ENCODE results near the gene TMEM192.

Gene TMEM192

GRCh38 chr4:165055601-165056000 lies 57.1 kb downstream of the TMEM192 start:
- Histone ChIP-seq H4K20me1 (ENCODE audit: insufficient read depth, low read length) (no peaks in the 10 kb centered on the region), H3K79me2 (ENCODE audit: low read length) (no peaks in the 10 kb centered on the region), H3K4me2 (ENCODE audit: low read length) (no peak overlapping the region), H3K27ac (ENCODE audit: low read length) (no peak overlapping the region), H3K36me3 (replicated peaks; ENCODE audit: low read depth, low read length) (no peaks in the 10 kb centered on the region), H3K27me3 (ENCODE audit: low read depth, low read length) (no peaks in the 10 kb centered on the region), H3K9ac (ENCODE audit: low read length) (no peak overlapping the region), H3K4me3 (ENCODE audit: low read length) (no peak overlapping the region), H3K4me1 (ENCODE audit: low read length) (no peaks in the 10 kb centered on the region), H3K9me3 (ENCODE audit: insufficient read depth, low read length) (no peaks in the 10 kb centered on the region), H2AFZ (ENCODE audit: low read depth, low read length) (no peak overlapping the region)
- no peak for TF ChIP-seq EZH2phosphoT487 (IDR thresholded peaks at IDR 0.05; ENCODE audit: low read depth)
- TF ChIP-seq, protein P1, sequence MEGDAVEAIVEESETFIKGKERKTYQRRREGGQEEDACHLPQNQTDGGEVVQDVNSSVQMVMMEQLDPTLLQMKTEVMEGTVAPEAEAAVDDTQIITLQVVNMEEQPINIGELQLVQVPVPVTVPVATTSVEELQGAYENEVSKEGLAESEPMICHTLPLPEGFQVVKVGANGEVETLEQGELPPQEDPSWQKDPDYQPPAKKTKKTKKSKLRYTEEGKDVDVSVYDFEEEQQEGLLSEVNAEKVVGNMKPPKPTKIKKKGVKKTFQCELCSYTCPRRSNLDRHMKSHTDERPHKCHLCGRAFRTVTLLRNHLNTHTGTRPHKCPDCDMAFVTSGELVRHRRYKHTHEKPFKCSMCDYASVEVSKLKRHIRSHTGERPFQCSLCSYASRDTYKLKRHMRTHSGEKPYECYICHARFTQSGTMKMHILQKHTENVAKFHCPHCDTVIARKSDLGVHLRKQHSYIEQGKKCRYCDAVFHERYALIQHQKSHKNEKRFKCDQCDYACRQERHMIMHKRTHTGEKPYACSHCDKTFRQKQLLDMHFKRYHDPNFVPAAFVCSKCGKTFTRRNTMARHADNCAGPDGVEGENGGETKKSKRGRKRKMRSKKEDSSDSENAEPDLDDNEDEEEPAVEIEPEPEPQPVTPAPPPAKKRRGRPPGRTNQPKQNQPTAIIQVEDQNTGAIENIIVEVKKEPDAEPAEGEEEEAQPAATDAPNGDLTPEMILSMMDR (IDR thresholded peaks at IDR 0.05; ENCODE audit: low read depth, low read length): no peak

GRCh38 chr4:165053645-165054044 lies 59.0 kb downstream of the TMEM192 start, which contains the start of gene TRIM75:
TSS of gene TRIM75 (plus strand) at chr4:165053866. CDS start at chr4:165059148, 5,282 bp downstream.
- no peak for TF ChIP-seq EZH2phosphoT487 (IDR thresholded peaks at IDR 0.05; ENCODE audit: low read depth)
- TF ChIP-seq, protein P1 (IDR thresholded peaks at IDR 0.05; ENCODE audit: low read depth, low read length): no peak
- Histone ChIP-seq H3K4me3 (ENCODE audit: low read length) (no peak within 1 kb of the TSS), H3K79me2 (ENCODE audit: low read length) (no peaks in the 10 kb centered on the region), H4K20me1 (ENCODE audit: insufficient read depth, low read length) (no peaks in the 10 kb centered on the region), H3K27me3 (ENCODE audit: low read depth, low read length) (no peaks in the 10 kb centered on the region), H3K9ac (ENCODE audit: low read length) (no peak within 1 kb of the TSS), H3K36me3 (replicated peaks; ENCODE audit: low read depth, low read length) (no peaks in the 10 kb centered on the region), H3K9me3 (ENCODE audit: insufficient read depth, low read length) (no peaks in the 10 kb centered on the region), H3K27ac (ENCODE audit: low read length) (no peak within 1 kb of the TSS), H3K4me2 (ENCODE audit: low read length) (no peak within 1 kb of the TSS), H3K4me1 (ENCODE audit: low read length) (no peaks in the 10 kb centered on the region), H2AFZ (ENCODE audit: low read depth, low read length) (no peak within 1 kb of the TSS)

- Histone ChIP-seq H3K79me2 (ENCODE audit: low read length) (no peaks in the 10 kb centered on the region), H3K9ac (ENCODE audit: low read length) (no peak overlapping the region), H2AFZ (ENCODE audit: low read depth, low read length) (no peak overlapping the region), H4K20me1 (ENCODE audit: insufficient read depth, low read length) (no peaks in the 10 kb centered on the region), H3K9me3 (ENCODE audit: insufficient read depth, low read length) (no peaks in the 10 kb centered on the region), H3K4me3 (ENCODE audit: low read length) (no peak overlapping the region), H3K27ac (ENCODE audit: low read length) (no peak overlapping the region), H3K4me2 (ENCODE audit: low read length) (no peak overlapping the region), H3K4me1 (ENCODE audit: low read length) (no peaks in the 10 kb centered on the region), H3K36me3 (replicated peaks; ENCODE audit: low read depth, low read length) (no peaks in the 10 kb centered on the region), H3K27me3 (ENCODE audit: low read depth, low read length) (no peaks in the 10 kb centered on the region)
- no peak for TF ChIP-seq EZH2phosphoT487 (IDR thresholded peaks at IDR 0.05; ENCODE audit: low read depth)
- TF ChIP-seq, protein P1 (IDR thresholded peaks at IDR 0.05; ENCODE audit: low read depth, low read length): no peak
These were observed 60.0 kb downstream of the TMEM192 start for GRCh38 chr4:165052627-165053026.

- Histone ChIP-seq H3K9me3 (ENCODE audit: insufficient read depth, low read length) (no peaks in the 10 kb centered on the region), H4K20me1 (ENCODE audit: insufficient read depth, low read length) (no peaks in the 10 kb centered on the region), H3K4me1 (ENCODE audit: low read length) (no peaks in the 10 kb centered on the region), H3K27me3 (ENCODE audit: low read depth, low read length) (no peaks in the 10 kb centered on the region; the same call in 1 of the 2 replicates), H2AFZ (ENCODE audit: low read depth, low read length) (no peak overlapping the region), H3K27ac (ENCODE audit: low read length) (no peak overlapping the region), H3K36me3 (replicated peaks; ENCODE audit: low read depth, low read length) (no peaks in the 10 kb centered on the region), H3K4me3 (ENCODE audit: low read length) (no peak overlapping the region), H3K9ac (ENCODE audit: low read length) (no peak overlapping the region), H3K79me2 (ENCODE audit: low read length) (no peaks in the 10 kb centered on the region), H3K4me2 (ENCODE audit: low read length) (no peak overlapping the region)
- TF ChIP-seq, protein P1 (IDR thresholded peaks at IDR 0.05; ENCODE audit: low read depth, low read length): no peak
- no peak for TF ChIP-seq EZH2phosphoT487 (IDR thresholded peaks at IDR 0.05; ENCODE audit: low read depth)
These were observed 64.5 kb downstream of the TMEM192 start for GRCh38 chr4:165048170-165048569.

Measured in OCI-LY3 (cell line).